GM21717 (cell line): ENCODE data around the gene DCANP1.

ENCODE experiments used
- ATAC-seq: cut with Tn5 transposase; IDR thresholded peaks from one replicate; pipeline ENCODE4 v1.9.1; 2021; ENCODE audit warnings: mild to moderate bottlenecking, moderate library complexity; ENCODE audit not compliant: unreplicated experiment

DCANP1 gene

GRCh38 chr5:135480511-135480910 is 33.4 kb upstream of the DCANP1 start:
- ATAC-seq, result no peak

DNA sequence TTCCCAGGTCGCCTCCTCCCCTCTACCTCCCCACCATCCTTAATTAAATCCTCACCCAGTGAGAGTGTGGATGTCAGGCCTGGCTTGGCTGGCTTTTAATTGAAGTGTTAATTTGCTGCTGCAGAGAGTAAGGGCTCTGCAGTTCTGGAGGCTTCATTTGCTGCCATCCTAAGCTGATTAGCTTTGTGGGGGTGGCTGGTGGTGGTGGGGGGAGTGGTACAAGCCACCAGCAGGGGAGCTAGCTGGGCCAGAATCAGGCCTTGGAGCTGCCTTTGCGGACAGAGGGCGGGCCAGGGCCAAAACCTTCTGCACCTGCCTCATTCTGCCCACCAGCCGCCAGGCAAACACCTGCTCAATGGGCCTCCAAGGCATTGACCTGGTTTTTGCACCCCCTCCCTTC is 31.8 kb upstream of the DCANP1 start:
- ATAC-seq, result no peak

DNA sequence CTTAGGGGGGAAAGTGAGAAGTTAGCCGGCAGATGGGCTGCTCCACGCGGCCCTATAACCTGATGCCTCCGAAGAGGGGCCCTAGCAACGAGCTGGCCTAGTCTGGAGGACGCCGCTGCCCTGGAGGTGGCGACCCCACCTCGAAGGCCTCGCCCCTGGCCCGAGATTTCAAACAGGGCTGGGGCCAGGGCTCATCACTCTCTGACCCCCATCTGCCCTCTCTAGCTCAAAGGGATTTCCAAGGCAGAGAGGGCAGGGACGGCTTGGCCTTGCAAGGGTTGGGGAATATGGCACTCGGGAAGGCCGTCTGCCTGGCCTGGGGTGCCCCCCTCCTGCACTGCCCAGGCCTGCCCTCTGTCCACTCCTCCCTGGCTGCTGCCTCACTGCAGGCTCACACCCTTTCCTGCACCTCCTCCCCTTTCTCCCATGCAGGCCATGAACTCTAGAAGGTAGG is 30.5 kb upstream of the DCANP1 start:
- ATAC-seq, result no peak

GRCh38 chr5:135476615-135477581 is 29.8 kb upstream of the DCANP1 start:
- no peak for ATAC-seq

- ATAC-seq, result no peak
These were observed 27.0 kb upstream of the DCANP1 start for GRCh38 chr5:135473956-135474670.

GRCh38 chr5:135472141-135472540 is 25.0 kb upstream of the DCANP1 start:
- ATAC-seq, result no peak

- ATAC-seq, result no peak
These were observed 24.6 kb upstream of the DCANP1 start for GRCh38 chr5:135471726-135472125.

- no peak for ATAC-seq
These were observed 22.8 kb upstream of the DCANP1 start for GRCh38 chr5:135469911-135470310.

DNA sequence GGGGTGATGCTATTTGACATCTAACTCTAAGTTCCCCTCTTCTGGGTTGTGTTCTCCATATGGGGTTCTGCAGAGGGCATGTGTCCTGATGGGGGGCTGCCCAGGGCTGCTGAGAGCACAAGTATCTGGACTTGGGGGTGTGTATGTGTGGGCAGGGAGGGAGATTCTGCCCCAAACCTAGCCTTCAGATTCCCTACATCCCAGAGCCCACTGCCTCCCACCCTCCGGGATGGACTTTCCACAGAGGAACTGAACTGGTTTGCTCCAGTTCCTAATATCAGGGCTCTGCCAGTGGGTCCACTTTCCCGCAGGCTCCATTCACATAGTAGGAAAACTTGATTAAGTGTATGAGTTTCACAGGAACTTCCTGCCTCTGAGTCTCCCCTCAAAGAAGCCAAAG is 21.4 kb upstream of the DCANP1 start:
- no peak for ATAC-seq

GRCh38 chr5:135467871-135468485 is 20.8 kb upstream of the DCANP1 start:
- ATAC-seq, result no peak

DNA sequence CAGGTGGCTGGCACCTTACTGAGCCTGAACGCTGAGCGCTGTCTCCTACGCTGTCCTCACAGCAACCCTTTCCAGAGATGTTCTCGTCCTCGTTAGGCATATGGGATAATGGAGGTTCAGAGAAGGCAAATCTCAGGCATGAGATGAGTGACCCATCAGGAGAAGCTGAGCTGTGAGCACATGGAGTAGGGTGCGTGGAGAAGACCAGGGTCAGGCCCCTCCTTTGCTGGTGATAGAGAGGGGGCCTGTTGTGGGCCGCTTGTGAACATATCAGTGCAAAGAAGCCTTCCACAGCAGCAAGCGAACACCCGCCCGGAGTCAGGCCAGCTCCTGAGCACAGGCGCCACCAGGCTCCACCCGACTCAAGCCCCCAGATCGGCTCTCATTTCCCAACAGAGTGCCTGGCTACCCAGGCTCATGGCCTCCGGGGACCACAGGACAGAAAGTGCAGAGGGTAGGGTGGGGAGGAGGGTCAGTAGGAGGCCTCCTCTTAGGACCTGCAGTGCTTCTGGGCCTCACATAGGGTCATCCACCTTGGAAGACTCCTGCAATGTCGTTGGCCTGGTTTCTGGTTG is 20.0 kb upstream of the DCANP1 start:
- no peak for ATAC-seq

DNA sequence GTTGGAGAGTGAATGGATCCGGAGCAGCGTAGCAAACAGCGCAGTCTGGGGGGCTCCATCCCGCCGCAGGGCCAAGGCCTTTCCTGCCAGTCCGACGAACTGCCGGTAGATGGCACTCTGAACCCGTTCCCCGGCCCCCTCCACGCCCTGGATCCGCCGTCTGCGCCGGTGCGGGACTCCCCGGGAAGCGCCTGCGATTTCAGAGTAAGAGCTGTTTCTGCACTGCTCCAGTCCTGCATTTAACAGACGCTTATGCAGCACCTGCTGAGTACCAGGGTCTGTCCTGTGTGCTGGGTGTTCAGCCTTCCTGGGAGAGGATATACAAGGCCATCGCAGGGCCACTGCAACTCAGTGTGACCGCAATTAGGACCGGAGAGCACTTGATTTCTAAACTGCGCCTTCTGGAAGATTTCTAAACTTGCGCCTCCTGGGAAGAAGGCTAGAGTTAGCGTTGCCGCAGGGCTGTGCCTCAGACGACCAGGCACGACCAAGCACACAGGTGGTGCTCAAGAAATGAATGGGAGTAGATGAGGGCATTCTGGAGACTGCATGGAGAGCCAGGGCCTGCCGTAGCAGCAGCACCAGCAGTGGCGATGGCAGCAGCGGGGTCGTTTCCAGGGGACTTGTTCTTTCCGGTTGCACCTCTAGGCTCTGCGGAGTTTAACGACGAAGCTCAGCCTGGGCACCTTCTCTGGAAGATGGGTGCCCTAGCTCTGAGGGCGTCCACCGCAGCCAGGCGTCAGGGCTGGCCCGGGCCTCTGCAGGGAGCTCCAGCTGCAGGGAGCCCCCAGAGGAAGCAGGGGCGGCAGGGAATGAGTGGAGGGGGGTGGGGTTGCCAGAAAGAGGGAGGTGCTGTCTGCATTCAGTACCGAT is 19.3 kb upstream of the DCANP1 start:
- ATAC-seq, result peak; percentile 55

DNA sequence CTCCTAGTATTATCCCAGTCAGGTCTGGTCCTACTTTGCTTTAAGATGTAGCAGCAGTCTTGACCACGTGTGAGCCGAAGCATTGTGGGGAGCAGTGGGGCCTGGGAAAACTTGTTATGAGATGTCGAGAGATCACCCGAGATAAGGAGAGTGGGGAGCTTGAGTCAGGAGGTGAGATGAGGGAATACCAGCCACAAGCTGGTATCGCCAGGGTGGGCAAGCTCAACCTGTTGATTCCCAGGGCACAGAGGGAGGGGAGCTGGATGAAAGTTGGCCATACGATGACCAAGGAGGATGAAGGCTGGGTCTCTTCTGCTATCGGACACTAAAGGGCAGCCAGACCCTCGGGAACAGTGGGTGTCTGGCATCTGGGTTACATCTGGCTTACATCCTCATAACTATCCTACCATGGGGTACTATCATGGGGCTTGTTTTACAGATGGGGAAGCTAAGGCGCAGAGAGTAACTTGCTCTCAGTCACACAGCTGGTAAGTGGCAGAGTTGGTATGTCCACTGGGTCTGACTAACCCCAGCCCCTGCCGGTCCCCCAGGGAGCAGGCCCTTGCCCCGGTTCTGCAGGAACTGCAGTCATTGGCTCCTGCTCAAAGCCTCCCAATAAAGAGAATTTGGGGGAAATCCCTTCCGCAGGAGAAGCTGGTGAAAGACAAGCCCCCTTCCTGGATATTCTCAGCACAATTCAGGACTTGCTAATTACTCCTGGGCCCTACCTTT is 18.4 kb upstream of the DCANP1 start:
- no peak for ATAC-seq

GRCh38 chr5:135462304-135462703 is 15.2 kb upstream of the DCANP1 start:
- peak; percentile 44 for ATAC-seq

GRCh38 chr5:135461481-135462151 is 14.5 kb upstream of the DCANP1 start:
- no peak for ATAC-seq

GRCh38 chr5:135460246-135461033 is 13.3 kb upstream of the DCANP1 start:
- no peak for ATAC-seq

GRCh38 chr5:135458921-135459331 is 11.8 kb upstream of the DCANP1 start:
- no peak for ATAC-seq

DNA sequence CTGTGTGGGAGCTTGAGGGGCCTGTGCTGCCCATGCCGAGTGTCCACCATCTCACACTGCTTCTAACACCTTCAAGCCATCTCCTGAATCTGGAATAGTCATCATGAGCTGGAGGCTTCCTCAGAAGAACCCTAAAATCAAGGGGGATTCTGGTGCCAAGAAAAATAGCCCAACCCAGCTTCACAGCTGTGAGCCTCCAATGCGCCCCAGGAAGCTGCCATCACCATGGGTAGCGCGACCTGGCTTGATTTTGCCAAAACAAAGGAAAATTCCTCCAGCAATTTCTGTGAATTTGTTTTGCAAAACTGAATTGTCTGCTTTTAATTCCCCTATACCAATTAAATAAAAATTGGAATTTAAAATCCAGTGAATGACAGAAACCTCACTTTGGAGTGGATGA is 11.2 kb upstream of the DCANP1 start:
- ATAC-seq, result no peak
